ENCODE data around the gene NAP1L4.

Gene NAP1L4

GRCh38 chr11:2898366-2899079 is 93.6 kb downstream of the NAP1L4 start:
- H2AFZ ChIP-seq (ENCODE audit: low read length): no peak overlapping the region
- no peaks in the 10 kb centered on the region for H3K9me3 ChIP-seq (ENCODE audit: insufficient read depth, low read depth, low read length)

GRCh38 chr11:2897048-2897447 is 95.1 kb downstream of the NAP1L4 start:
- Histone ChIP-seq H3K9me2 (replicated peaks; ENCODE audit: low read depth, low read length) (no peaks in the 10 kb centered on the region), H3F3A (ENCODE audit: low read depth) (no peaks in the 10 kb centered on the region), H3K9ac (ENCODE audit: low read depth, low read length, poor library complexity, severe bottlenecking) (no peak overlapping the region), H3K79me2 (ENCODE audit: insufficient read depth, low read length) (no peaks in the 10 kb centered on the region), H3K4me1 (ENCODE audit: insufficient read depth, low read length, poor library complexity, severe bottlenecking) (peaks cover 45% of the 10 kb centered on the region), H3K9me3 (ENCODE audit: insufficient read depth, low read depth, low read length) (no peaks in the 10 kb centered on the region), H4K20me1 (ENCODE audit: insufficient read depth, low read length, poor library complexity, severe bottlenecking) (no peaks in the 10 kb centered on the region), H3K27me3 (ENCODE audit: insufficient read depth, low read length, poor library complexity, severe bottlenecking) (no peaks in the 10 kb centered on the region), H2AFZ (ENCODE audit: low read length) (no peak overlapping the region), H3K4me3 (ENCODE audit: low read length, poor library complexity, severe bottlenecking) (no peak overlapping the region), H3K4me2 (ENCODE audit: low read depth, low read length, poor library complexity, severe bottlenecking) (no peak overlapping the region), H3K36me3 (ENCODE audit: insufficient read depth, low read length) (no peaks in the 10 kb centered on the region)
- TF ChIP-seq EZH2phosphoT487 (IDR thresholded peaks at IDR 0.05; ENCODE audit: borderline replicate concordance): no peak
- no peak for TF ChIP-seq CTCF (conservative IDR thresholded peaks at IDR 0.05; ENCODE audit: low read length)

More at GRCh38 chr11:2898366-2899079, 93.6 kb downstream of the NAP1L4 start:
- TF ChIP-seq CTCF (conservative IDR thresholded peaks at IDR 0.05; ENCODE audit: low read length): no peak
- TF ChIP-seq EZH2phosphoT487 (IDR thresholded peaks at IDR 0.05; ENCODE audit: borderline replicate concordance): no peak
- H3F3A ChIP-seq (ENCODE audit: low read depth): no peaks in the 10 kb centered on the region
- no peaks in the 10 kb centered on the region for H3K36me3 ChIP-seq (ENCODE audit: insufficient read depth, low read length)
- no peaks in the 10 kb centered on the region for H3K9me2 ChIP-seq (replicated peaks; ENCODE audit: low read depth, low read length)
- peaks cover 11% of the 10 kb centered on the region; the same call in 1 of the 2 replicates for H3K79me2 ChIP-seq (ENCODE audit: insufficient read depth, low read length)
- peaks cover 53% of the 10 kb centered on the region for H3K4me1 ChIP-seq (ENCODE audit: insufficient read depth, low read length, poor library complexity, severe bottlenecking)
- peak overlapping the region; percentile 61 for H3K4me3 ChIP-seq (ENCODE audit: low read length, poor library complexity, severe bottlenecking)
- H3K9ac ChIP-seq (ENCODE audit: low read depth, low read length, poor library complexity, severe bottlenecking): peak overlapping the region; percentile 79
- no peaks in the 10 kb centered on the region for H3K27me3 ChIP-seq (ENCODE audit: insufficient read depth, low read length, poor library complexity, severe bottlenecking)
- H4K20me1 ChIP-seq (ENCODE audit: insufficient read depth, low read length, poor library complexity, severe bottlenecking): no peaks in the 10 kb centered on the region
- H3K4me2 ChIP-seq (ENCODE audit: low read depth, low read length, poor library complexity, severe bottlenecking): peak overlapping the region; percentile 74

DNA sequence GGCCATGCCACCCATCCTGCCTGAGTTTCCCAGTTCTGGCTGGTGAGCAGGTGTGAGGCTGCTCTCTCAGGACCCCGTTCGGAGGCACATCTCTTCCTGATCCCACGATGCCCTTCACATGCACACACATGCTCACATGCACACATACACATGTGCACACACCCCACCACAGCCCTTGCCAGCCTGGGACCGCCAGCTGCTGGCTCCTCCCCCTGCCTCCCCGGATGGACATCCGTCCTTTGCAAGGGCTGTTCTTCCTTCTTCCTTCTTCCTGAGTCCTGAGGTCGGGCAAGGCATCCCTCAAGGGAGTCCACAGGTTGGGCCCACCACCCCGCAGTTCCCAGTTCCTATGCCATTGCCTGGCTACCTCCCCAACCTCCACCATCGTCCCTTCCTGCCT is 96.1 kb downstream of the NAP1L4 start:
- H4K20me1 ChIP-seq (ENCODE audit: insufficient read depth, low read length, poor library complexity, severe bottlenecking): no peaks in the 10 kb centered on the region
- H3K9ac ChIP-seq (ENCODE audit: low read depth, low read length, poor library complexity, severe bottlenecking): no peak overlapping the region
- H3K9me2 ChIP-seq (replicated peaks; ENCODE audit: low read depth, low read length): no peaks in the 10 kb centered on the region
- H3K36me3 ChIP-seq (ENCODE audit: insufficient read depth, low read length): no peaks in the 10 kb centered on the region
- no peak for TF ChIP-seq CTCF (conservative IDR thresholded peaks at IDR 0.05; ENCODE audit: low read length)
- no peak for TF ChIP-seq EZH2phosphoT487 (IDR thresholded peaks at IDR 0.05; ENCODE audit: borderline replicate concordance)
- H3K79me2 ChIP-seq (ENCODE audit: insufficient read depth, low read length): no peaks in the 10 kb centered on the region
- peaks cover 47% of the 10 kb centered on the region for H3K4me1 ChIP-seq (ENCODE audit: insufficient read depth, low read length, poor library complexity, severe bottlenecking)
- H2AFZ ChIP-seq (ENCODE audit: low read length): no peak overlapping the region
- no peak overlapping the region for H3K4me2 ChIP-seq (ENCODE audit: low read depth, low read length, poor library complexity, severe bottlenecking)
- H3K9me3 ChIP-seq (ENCODE audit: insufficient read depth, low read depth, low read length): no peaks in the 10 kb centered on the region
- no peaks in the 10 kb centered on the region for H3K27me3 ChIP-seq (ENCODE audit: insufficient read depth, low read length, poor library complexity, severe bottlenecking)
- H3K4me3 ChIP-seq (ENCODE audit: low read length, poor library complexity, severe bottlenecking): no peak overlapping the region
- H3F3A ChIP-seq (ENCODE audit: low read depth): no peaks in the 10 kb centered on the region
